ENCODE data around the gene BCL11B. TPM values are rescaled to one million over a fixed set of nuclear protein-coding genes. Genes with fewer than 3 reads are reported as not detected.

BCL11B gene
- total RNA-seq, 2 donors from 2014 or later, result 0.19 to 0.43 TPM

GRCh38 chr14:99141236-99141635, 130.8 kb downstream of the BCL11B start:
- no peaks in the 10 kb centered on the region for H3K27me3 ChIP-seq
- H3K4me1 ChIP-seq, result no peaks in the 10 kb centered on the region
- no peak overlapping the region for H3K27ac ChIP-seq
- no peak overlapping the region for H3K4me3 ChIP-seq
- no peak for DNase-seq (ENCODE audit: low spot score)
- H3K9me3 ChIP-seq, result no peaks in the 10 kb centered on the region
- TF ChIP-seq CTCF (IDR thresholded peaks at IDR 0.05), result no peak
- H3K36me3 ChIP-seq, result no peaks in the 10 kb centered on the region

DNA sequence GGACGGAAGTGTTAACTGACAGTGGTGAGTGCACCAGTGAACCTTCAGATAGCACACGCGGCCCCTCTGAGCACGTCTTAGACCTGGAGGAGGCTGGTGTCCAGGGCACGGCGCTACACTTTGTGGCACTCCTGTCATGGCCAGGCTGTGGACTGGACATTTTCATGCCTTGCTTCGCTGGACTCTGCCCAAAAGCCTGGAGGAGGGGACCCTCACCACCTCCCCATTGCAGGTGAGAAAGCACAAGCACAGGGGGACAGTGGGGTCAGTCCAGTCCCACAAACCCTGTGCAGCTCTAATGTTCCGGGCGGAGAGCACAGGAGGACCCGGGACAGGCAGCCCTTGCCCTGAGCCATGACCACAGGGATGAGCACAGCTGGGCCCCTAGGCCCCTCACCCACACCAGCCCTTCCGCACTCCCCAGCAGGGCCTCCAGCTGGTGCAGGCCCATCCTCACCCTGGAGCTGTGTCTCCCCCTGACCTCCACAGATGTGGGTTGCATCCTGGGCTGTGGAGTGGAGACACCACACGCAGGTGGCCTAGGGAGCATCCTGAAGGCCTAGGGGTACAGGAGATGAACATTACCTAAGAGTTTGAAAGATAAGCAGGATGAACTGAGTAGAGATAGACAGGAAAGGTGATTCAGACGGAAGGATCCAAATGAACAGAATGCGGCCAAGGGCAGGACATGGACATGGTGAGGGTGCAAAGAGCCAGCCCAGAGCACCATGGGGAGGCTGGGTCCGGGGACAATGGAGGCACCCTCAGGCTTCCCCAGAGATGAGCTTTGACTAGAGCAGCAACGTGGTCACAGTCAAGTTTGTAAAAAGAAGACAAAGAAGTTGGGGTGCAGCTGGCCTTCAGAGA, 132.8 kb downstream of the BCL11B start:
- Histone ChIP-seq H3K36me3 (no peaks in the 10 kb centered on the region), H3K9me3 (no peaks in the 10 kb centered on the region), H3K27me3 (no peaks in the 10 kb centered on the region), H3K4me3 (no peak overlapping the region), H3K27ac (no peak overlapping the region), H3K4me1 (no peaks in the 10 kb centered on the region)
- DNase-seq (ENCODE audit: low spot score), result no peak
- no peak for TF ChIP-seq CTCF (IDR thresholded peaks at IDR 0.05)

DNA sequence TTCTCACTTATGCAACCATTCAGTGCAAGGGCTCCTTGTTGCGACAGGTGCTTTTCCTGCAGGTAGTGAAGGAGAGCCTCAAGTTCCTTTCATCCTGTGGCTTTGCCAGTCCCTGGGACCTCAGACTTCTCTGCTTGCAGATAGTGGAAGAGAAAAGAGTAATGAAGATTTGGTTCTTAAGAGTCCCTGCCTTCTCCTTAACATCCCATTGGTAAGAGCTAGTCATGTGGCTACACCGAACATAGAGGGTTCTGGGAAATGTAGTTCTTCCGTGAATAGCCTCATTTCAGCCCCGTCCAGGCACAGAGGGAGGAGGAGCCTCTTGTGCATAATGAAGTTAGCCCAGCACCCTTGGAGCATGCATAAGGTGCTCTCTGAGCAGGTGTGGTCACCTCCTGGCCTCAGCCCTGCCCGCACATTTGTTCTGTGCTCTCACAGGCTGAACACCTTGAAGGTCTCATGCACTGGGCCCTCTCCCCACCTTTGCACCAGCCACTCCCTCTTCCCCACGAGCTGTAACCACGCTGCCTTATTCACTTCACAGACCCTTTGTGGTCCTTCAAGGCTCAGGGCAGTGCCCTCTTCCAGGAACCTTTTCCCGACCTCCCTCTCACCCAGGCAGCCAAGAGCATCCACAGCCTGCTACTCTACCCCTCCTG, 134.0 kb downstream of the BCL11B start:
- Histone ChIP-seq H3K27ac (no peak overlapping the region), H3K36me3 (no peaks in the 10 kb centered on the region), H3K9me3 (no peaks in the 10 kb centered on the region), H3K4me1 (no peaks in the 10 kb centered on the region), H3K4me3 (no peak overlapping the region), H3K27me3 (no peaks in the 10 kb centered on the region)
- no peak for TF ChIP-seq CTCF (IDR thresholded peaks at IDR 0.05)
- DNase-seq (ENCODE audit: low spot score), result no peak

DNA sequence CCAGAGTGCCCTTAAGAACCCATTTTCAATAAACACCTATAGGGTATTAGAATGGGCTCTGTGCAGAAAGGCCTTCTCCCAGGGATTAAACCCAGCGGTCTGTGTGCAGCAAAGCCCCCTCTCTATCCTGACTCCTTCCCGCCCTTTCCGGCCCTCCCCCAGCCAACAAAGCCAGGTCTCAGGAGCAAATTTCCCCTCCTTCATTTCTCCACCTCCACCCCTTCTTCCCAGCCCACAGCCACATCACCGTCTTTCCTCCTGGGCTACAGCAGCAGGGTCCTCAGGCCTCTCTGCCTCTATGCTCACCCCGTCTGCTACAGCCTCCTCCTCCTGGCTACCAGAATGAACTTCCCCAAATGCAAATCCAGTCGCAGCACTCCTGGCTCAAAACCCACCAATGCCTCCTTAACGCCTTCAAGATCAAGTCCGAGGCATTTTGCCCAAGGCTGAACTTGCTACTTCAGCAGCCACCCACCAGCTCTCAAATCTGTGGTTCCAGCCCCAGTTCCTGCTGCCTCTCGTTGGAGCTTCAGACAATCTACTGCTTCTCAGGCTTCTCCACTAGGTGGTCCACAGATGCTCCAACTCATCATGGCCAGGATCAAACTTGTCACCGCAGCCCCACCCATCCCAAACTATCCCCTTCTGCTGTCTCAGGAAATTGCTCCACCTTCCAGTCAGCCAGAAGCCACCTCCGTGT, 134.8 kb downstream of the BCL11B start:
- Histone ChIP-seq H3K27me3 (no peaks in the 10 kb centered on the region), H3K27ac (no peak overlapping the region), H3K4me1 (no peaks in the 10 kb centered on the region), H3K9me3 (no peaks in the 10 kb centered on the region), H3K36me3 (no peaks in the 10 kb centered on the region), H3K4me3 (no peak overlapping the region)
- DNase-seq (ENCODE audit: low spot score), result no peak
- no peak for TF ChIP-seq CTCF (IDR thresholded peaks at IDR 0.05)

DNA sequence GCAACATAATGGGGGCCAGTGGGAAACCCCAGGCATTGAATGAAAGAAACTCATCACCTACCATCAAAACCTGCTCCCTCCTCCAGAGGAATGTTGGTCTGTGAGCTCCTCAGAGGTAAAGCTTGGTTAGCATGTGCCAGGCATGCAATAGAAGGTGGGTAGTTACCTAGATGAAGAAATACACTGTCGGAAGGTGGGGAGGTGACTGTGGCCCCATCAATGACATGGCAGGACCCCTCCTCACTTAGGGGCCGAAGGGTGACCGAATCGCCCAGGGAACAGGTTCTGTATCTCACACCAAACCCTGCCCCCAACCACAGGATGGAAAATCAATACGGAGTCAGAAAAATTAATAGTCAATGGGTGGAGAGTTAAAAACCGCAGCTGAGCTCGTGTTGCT, 135.6 kb downstream of the BCL11B start:
- Histone ChIP-seq H3K4me3 (no peak overlapping the region), H3K27me3 (no peaks in the 10 kb centered on the region), H3K4me1 (no peaks in the 10 kb centered on the region), H3K27ac (no peak overlapping the region), H3K9me3 (no peaks in the 10 kb centered on the region), H3K36me3 (no peaks in the 10 kb centered on the region)
- no peak for TF ChIP-seq CTCF (IDR thresholded peaks at IDR 0.05)
- no peak for DNase-seq (ENCODE audit: low spot score)

All from right atrium auricular region (tissue), 2 donors.